GM21825 (cell line): ENCODE results near the gene CACNA1H.

Source experiments
- ATAC-seq: cut with Tn5 transposase; IDR thresholded peaks from one replicate; pipeline ENCODE4 v1.9.1; 2021; ENCODE audit warnings: mild to moderate bottlenecking, moderate library complexity; ENCODE audit not compliant: unreplicated experiment

Gene CACNA1H

DNA sequence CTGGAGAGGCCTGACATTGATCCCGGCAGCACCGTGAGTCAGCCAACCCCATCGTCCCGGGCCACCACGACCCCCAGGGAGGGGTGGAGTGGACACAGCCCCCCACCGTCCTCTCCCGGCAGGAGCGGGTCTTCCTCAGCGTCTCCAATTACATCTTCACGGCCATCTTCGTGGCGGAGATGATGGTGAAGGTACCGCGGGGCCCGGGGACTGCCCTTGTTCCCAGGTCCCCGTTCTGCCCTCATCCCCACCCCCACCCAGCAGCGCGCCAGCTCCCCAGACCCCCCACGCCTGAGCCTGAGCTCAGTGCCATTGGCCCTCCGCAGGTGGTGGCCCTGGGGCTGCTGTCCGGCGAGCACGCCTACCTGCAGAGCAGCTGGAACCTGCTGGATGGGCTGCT is 57.6 kb downstream of the CACNA1H start:
- no peak for ATAC-seq

DNA sequence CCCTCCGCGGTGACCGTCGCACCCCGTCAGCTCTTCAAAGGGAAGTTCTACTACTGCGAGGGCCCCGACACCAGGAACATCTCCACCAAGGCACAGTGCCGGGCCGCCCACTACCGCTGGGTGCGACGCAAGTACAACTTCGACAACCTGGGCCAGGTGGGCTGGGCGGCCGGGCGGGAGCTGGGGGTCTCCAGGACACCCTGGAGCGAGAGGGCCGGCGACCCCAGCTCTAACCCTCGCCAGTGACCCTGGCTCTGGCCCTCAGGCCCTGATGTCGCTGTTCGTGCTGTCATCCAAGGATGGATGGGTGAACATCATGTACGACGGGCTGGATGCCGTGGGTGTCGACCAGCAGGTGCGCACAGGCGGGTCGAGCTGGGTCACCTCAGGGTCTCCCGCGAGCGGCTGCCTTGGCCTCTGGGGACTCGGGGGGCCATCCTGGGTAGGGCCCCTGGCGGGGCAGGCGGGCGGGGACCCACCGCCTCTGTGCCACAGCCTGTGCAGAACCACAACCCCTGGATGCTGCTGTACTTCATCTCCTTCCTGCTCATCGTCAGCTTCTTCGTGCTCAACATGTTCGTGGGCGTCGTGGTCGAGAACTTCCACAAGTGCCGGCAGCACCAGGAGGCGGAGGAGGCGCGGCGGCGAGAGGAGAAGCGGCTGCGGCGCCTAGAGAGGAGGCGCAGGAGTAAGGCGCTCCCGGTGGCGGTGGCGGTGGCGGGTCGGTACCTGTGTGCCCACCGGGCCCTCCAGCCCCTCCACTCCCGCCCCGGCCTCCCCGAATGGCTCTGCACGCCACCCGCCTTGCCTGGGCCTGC is 58.8 kb downstream of the CACNA1H start:
- no peak for ATAC-seq

- ATAC-seq = no peak
Observed at GRCh38 chr16:1212616-1213194, 59.8 kb downstream of the CACNA1H start.

DNA sequence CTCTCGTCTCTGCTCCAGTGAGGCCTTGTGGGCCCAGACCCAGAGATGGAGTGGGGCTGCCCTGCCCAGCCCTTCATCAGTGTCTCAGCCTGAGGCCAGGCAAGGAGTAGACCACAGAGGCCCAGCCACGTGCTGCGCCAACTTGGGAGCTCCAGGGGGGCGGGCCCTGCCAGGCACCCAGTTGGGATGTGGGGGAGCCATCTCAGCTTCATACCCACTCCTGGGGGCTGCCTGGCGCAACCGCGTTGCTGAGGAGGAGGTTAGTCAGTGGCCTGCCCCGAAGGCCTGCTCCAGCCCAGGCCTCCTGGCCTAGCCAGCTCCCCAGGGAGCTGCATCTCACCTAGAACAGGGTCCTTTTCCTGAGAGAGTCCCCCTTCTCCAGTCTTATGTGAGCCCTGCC is 60.3 kb downstream of the CACNA1H start:
- no peak for ATAC-seq

GRCh38 chr16:1213796-1214372 is 61.0 kb downstream of the CACNA1H start:
- no peak for ATAC-seq

DNA sequence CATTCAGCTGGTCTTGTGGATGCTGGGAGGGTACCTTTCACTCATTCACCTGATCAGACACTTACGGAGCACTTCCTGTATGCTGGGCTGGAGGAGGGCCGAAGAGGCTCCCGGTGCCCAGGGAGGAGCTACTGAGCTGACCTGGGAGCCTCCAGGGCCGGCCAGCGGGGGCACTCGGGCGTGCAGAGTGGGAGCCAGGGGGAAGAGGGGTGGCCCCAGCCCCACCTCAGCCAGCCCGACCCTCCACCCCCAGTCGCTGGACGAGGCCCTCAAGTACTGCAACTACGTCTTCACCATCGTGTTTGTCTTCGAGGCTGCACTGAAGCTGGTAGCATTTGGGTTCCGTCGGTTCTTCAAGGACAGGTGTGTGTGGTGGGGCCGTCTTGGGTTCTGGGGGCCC is 61.8 kb downstream of the CACNA1H start:
- ATAC-seq = no peak

GRCh38 chr16:1215574-1216295 is 62.8 kb downstream of the CACNA1H start:
- no peak for ATAC-seq

- no peak for ATAC-seq
Observed at GRCh38 chr16:1216296-1216619, 63.4 kb downstream of the CACNA1H start.

DNA sequence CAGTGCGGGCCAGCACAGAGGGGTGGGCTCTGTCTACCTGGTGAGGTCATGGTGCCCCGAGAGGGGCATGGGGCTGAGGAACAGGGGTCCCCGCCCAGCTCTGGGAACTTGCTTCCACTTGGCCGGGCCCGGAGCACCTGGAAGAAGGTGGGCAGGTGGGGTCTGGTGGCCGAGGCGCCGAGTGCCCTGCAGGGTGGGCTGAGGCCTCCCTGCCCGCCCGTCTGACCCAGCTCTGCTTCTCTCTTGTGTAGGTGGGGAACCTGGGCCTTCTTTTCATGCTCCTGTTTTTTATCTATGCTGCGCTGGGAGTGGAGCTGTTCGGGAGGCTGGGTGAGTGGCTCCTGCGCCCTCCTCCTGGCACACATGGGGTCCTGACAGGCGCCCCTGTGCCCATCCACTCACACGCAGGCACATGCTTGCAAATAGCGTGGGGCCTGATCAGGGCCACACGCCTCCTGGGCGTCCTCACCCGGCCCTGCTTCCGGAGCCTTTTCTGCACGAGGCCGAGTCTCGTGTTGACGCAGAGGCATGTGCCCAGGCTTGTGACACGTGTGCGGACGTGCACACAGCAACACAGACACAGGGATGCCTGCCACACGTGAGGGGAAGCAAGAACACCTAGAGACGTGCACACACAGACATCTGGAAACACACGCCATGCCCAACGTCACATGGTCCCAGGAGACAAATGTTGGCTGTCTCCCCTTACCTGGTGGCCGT is 63.9 kb downstream of the CACNA1H start:
- ATAC-seq = no peak

- ATAC-seq = no peak
Observed at GRCh38 chr16:1217526-1217925, 64.6 kb downstream of the CACNA1H start.

DNA sequence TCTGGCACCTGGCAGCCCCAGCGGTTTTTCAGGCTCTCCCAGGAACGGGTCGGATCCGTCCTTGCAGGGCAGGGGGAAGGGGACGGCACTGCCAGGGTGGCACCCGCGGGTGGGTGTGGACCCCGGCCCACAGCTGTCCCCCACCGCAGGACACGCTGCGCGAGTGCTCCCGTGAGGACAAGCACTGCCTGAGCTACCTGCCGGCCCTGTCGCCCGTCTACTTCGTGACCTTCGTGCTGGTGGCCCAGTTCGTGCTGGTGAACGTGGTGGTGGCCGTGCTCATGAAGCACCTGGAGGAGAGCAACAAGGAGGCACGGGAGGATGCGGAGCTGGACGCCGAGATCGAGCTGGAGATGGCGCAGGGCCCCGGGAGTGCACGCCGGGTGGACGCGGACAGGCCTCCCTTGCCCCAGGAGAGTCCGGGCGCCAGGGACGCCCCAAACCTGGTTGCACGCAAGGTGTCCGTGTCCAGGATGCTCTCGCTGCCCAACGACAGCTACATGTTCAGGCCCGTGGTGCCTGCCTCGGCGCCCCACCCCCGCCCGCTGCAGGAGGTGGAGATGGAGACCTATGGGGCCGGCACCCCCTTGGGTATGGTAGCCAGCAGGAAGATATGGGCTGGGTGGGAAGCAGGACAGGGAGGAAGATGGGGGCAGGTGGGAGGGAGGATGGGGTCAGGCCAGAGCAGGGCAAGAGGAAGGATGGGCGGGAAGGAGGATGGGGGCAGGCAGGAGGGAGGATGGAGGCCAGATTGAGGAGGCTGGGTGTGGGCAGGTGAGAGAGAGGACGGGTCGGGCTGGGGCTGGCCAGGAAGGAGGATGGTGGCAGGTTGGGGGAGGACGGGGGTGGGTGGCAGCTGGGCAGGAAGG is 65.4 kb downstream of the CACNA1H start:
- no peak for ATAC-seq

GRCh38 chr16:1218930-1219611 is 66.2 kb downstream of the CACNA1H start:
- ATAC-seq = no peak

GRCh38 chr16:1220098-1220728 is 67.3 kb downstream of the CACNA1H start:
- ATAC-seq = no peak

GRCh38 chr16:1220841-1221627 is 68.1 kb downstream of the CACNA1H start:
- ATAC-seq = no peak

DNA sequence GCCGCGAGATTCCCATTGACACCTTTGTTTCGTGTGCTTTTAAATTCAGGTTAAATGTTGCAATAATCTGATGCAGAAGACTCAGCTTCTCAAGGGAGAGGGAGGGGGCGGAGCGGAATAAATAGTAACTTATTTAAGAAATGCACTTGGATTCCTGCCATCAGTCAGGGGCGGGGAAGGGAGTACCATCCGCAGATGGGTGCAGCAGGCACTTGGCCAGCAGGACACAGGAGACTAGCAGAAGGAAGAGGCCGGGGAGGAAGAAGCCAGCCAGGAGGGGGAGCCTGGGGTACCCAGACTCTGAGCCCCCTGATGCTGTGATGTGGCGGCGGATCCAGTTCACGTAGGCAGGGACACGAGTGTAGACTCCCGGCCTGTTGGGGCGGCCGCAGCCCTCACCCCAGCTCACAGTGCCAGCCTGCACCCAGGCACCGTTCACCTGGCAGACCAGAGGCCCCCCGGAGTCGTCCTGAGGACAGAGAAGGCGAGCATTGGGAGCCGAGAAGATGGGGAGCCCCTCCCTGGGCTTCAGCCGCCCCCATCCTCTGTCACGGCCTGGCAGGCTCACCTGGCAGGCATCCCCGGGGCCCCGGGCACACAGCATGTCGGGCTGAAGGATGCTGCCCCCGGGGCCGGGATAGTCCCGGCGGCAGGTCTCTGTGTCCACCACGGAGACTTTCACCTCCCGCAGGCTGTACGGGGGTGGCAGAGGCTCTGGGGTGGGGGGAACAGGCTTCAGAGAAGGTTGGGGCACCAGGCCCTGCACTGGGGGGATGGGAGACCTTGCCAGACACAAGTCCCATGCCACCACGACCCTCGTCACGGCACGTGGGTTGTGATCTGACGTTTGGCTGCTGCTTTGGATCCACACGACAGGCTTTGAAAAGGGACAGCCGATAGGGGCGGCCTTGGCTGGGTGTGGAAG is 69.0 kb downstream of the CACNA1H start:
- ATAC-seq = no peak

DNA sequence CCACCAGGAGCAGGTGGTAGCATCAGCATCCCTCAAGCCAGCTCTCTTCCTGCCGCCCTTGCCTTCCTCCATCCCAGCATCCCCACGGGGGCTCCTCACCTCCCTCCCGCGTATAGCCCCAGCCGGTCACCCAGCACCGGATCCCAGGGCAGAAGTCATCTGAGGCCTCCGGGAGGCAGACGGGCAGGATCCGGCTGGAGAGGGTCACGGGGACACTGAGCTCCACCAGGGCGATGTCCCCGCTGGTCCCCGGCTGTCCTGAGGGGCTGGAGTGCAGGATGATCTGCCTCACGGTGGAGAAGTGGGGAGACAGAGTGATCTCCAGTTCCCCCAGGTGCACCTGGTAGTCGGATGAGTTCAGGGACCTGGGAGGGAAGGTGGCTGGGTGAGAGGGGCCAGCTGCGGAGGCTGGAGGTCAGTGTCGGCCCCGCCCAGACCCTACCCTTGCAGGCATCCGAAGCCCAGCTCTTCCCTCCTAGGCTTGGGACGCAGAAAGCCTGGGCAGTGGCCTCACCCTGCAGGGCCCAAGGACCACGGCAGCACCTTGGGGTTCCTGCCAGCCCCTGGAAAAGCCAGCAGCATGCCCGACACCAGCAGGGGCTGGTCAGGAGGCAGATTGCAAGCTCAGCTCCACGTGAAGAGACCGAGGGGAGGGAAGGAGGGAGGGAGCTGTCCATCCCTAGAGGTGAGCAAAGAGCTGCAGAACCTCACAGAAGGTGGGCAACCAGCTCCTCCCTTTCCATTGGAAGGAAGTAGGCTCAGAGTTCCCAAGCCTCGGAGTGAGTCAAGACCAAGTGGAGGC is 69.8 kb downstream of the CACNA1H start:
- no peak for ATAC-seq
